ENCODE results near the gene PLPPR3. TPM values are rescaled to one million over a fixed set of nuclear protein-coding genes. Genes with fewer than 3 reads are reported as not detected.
"Not testable (repeated sequence)": the region's sequence is repeated elsewhere in the genome, so short reads cannot be mapped to it uniquely, and the experiment has no call there.

PLPPR3 gene
- total RNA-seq, 2 donors from 2014 or later, result not detected

GRCh38 chr19:861141-861755 is 39.5 kb upstream of the PLPPR3 start:
- peaks cover 13% of the 10 kb centered on the region for H3K4me1 Mint-ChIP-seq
- peak overlapping the region; percentile 81 for H3K4me3 Mint-ChIP-seq
- H3K27me3 Mint-ChIP-seq, result no peaks in the 10 kb centered on the region
- no peak for DNase-seq
- H3K27ac Mint-ChIP-seq, result no peak overlapping the region
- H3K36me3 Mint-ChIP-seq (ENCODE audit: low read depth), result no peaks in the 10 kb centered on the region
- no peaks in the 10 kb centered on the region for H3K9me3 ChIP-seq (ENCODE audit: control insufficient read depth, low read length, poor library complexity, severe bottlenecking)
- ATAC-seq, result no peak

GRCh38 chr19:858868-859843 is 37.4 kb upstream of the PLPPR3 start, which contains the start of gene CFD:
TSS of gene CFD (plus strand) at chr19:859664. CDS start at chr19:859690, 26 bp downstream.
- peaks cover 13% of the 10 kb centered on the region for H3K4me1 Mint-ChIP-seq
- no peaks in the 10 kb centered on the region for H3K9me3 ChIP-seq (ENCODE audit: control insufficient read depth, low read length, poor library complexity, severe bottlenecking)
- no peaks in the 10 kb centered on the region for H3K36me3 Mint-ChIP-seq (ENCODE audit: low read depth)
- H3K27ac Mint-ChIP-seq, result no peak within 1 kb of the TSS
- H3K4me3 Mint-ChIP-seq, result peak within 1 kb of the TSS; percentile 56
- ATAC-seq, result no peak
- no peaks in the 10 kb centered on the region for H3K27me3 Mint-ChIP-seq
- no peak for DNase-seq

GRCh38 chr19:858284-858683 is 36.5 kb upstream of the PLPPR3 start:
- Mint-ChIP-seq H3K27me3 (no peaks in the 10 kb centered on the region), H3K27ac (peak overlapping the region; percentile 81), H3K36me3 (ENCODE audit: low read depth) (no peaks in the 10 kb centered on the region), H3K4me3 (no peak overlapping the region), H3K4me1 (peaks cover 10% of the 10 kb centered on the region)
- no peak for ATAC-seq
- no peaks in the 10 kb centered on the region for H3K9me3 ChIP-seq (ENCODE audit: control insufficient read depth, low read length, poor library complexity, severe bottlenecking)
- no peak for DNase-seq

- ATAC-seq (no peak), DNase-seq (no peak)
- no peaks in the 10 kb centered on the region for H3K9me3 ChIP-seq (ENCODE audit: control insufficient read depth, low read length, poor library complexity, severe bottlenecking)
- peaks cover 3% of the 10 kb centered on the region for H3K4me1 Mint-ChIP-seq
- H3K36me3 Mint-ChIP-seq (ENCODE audit: low read depth), result no peaks in the 10 kb centered on the region
- no peaks in the 10 kb centered on the region for H3K27me3 Mint-ChIP-seq
- no peak overlapping the region for H3K4me3 Mint-ChIP-seq
- H3K27ac Mint-ChIP-seq, result no peak overlapping the region
These were observed 33.9 kb upstream of the PLPPR3 start for GRCh38 chr19:855566-856120.

GRCh38 chr19:855142-855541 is 33.4 kb upstream of the PLPPR3 start:
- no peak for DNase-seq

GRCh38 chr19:854549-854948 is 32.8 kb upstream of the PLPPR3 start:
- Mint-ChIP-seq H3K4me1 (peaks cover 3% of the 10 kb centered on the region), H3K4me3 (no peak overlapping the region), H3K27ac (no peak overlapping the region), H3K27me3 (peaks cover 3% of the 10 kb centered on the region), H3K36me3 (ENCODE audit: low read depth) (no peaks in the 10 kb centered on the region)
- ATAC-seq (no peak), DNase-seq (no peak)
- H3K9me3 ChIP-seq (ENCODE audit: control insufficient read depth, low read length, poor library complexity, severe bottlenecking), result no peaks in the 10 kb centered on the region

More at GRCh38 chr19:855142-855541, 33.4 kb upstream of the PLPPR3 start:
- Mint-ChIP-seq H3K4me1 (peaks cover 3% of the 10 kb centered on the region), H3K27ac (no peak overlapping the region), H3K27me3 (no peaks in the 10 kb centered on the region), H3K4me3 (no peak overlapping the region), H3K36me3 (ENCODE audit: low read depth) (no peaks in the 10 kb centered on the region)
- no peak for ATAC-seq
- no peaks in the 10 kb centered on the region for H3K9me3 ChIP-seq (ENCODE audit: control insufficient read depth, low read length, poor library complexity, severe bottlenecking)

GRCh38 chr19:853614-854220 is 32.0 kb upstream of the PLPPR3 start:
- not testable (repeated sequence) for ATAC-seq; H3K27ac Mint-ChIP-seq; H3K27me3 Mint-ChIP-seq; H3K36me3 Mint-ChIP-seq (ENCODE audit: low read depth); H3K4me3 Mint-ChIP-seq; DNase-seq; H3K4me1 Mint-ChIP-seq; H3K9me3 ChIP-seq (ENCODE audit: control insufficient read depth, low read length, poor library complexity, severe bottlenecking)

- H3K27me3 Mint-ChIP-seq, result peaks cover 5% of the 10 kb centered on the region
- H3K9me3 ChIP-seq (ENCODE audit: control insufficient read depth, low read length, poor library complexity, severe bottlenecking), result no peaks in the 10 kb centered on the region
- no peak for ATAC-seq
- H3K4me1 Mint-ChIP-seq, result peaks cover 3% of the 10 kb centered on the region
- DNase-seq, result no peak
- no peaks in the 10 kb centered on the region for H3K36me3 Mint-ChIP-seq (ENCODE audit: low read depth)
- no peak overlapping the region for H3K27ac Mint-ChIP-seq
- no peak overlapping the region for H3K4me3 Mint-ChIP-seq
These were observed 31.3 kb upstream of the PLPPR3 start for GRCh38 chr19:853014-853585.

GRCh38 chr19:852136-853013 is 30.6 kb upstream of the PLPPR3 start, which contains the start of gene ELANE:
TSS of gene ELANE (plus strand) at chr19:852303. CDS start at chr19:852329, 26 bp downstream.
- Mint-ChIP-seq H3K4me1 (peaks cover 3% of the 10 kb centered on the region), H3K36me3 (ENCODE audit: low read depth) (peaks cover under 1% of the 10 kb centered on the region), H3K27ac (no peak within 1 kb of the TSS), H3K4me3 (no peak within 1 kb of the TSS), H3K27me3 (peaks cover 7% of the 10 kb centered on the region)
- ATAC-seq (no peak), DNase-seq (no peak)
- no peaks in the 10 kb centered on the region for H3K9me3 ChIP-seq (ENCODE audit: control insufficient read depth, low read length, poor library complexity, severe bottlenecking)

- DNase-seq, result no peak
- no peaks in the 10 kb centered on the region for H3K9me3 ChIP-seq (ENCODE audit: control insufficient read depth, low read length, poor library complexity, severe bottlenecking)
- Mint-ChIP-seq H3K36me3 (ENCODE audit: low read depth) (peaks cover 3% of the 10 kb centered on the region), H3K27ac (no peak overlapping the region), H3K27me3 (peaks cover 12% of the 10 kb centered on the region), H3K4me3 (no peak overlapping the region), H3K4me1 (peaks cover 2% of the 10 kb centered on the region)
- ATAC-seq, result no peak
These were observed 29.2 kb upstream of the PLPPR3 start for GRCh38 chr19:850979-851335.

GRCh38 chr19:850221-850978 is 28.6 kb upstream of the PLPPR3 start:
- Mint-ChIP-seq H3K4me3 (no peak overlapping the region), H3K4me1 (peaks cover 2% of the 10 kb centered on the region), H3K27ac (no peak overlapping the region), H3K36me3 (ENCODE audit: low read depth) (peaks cover 3% of the 10 kb centered on the region), H3K27me3 (peaks cover 18% of the 10 kb centered on the region)
- no peaks in the 10 kb centered on the region for H3K9me3 ChIP-seq (ENCODE audit: control insufficient read depth, low read length, poor library complexity, severe bottlenecking)
- DNase-seq (no peak), ATAC-seq (no peak)
